Progenitor cell of endocrine pancreas (in vitro differentiated cells): ENCODE measurements around the gene VPREB1. TPM values are rescaled to one million over a fixed set of nuclear protein-coding genes. Genes with fewer than 3 reads are reported as not detected.
"Not testable (repeated sequence)": the region's sequence is repeated elsewhere in the genome, so short reads cannot be mapped to it uniquely, and the experiment has no call there.

ENCODE experiments used
- DNase-seq: peaks from one replicate; pipeline ENCODE4 v3.0.0; 2021; ENCODE audit warnings: low spot score; ENCODE audit not compliant: unreplicated experiment
- H3K27ac Mint-ChIP-seq: 2 replicates; pipeline ENCODE4 v1.8.0; 2021; ENCODE audit warnings: mild to moderate bottlenecking, moderate library complexity, mixed read lengths
- H3K27me3 Mint-ChIP-seq: 2 replicates; pipeline ENCODE4 v1.8.0; 2021; ENCODE audit warnings: mixed read lengths
- H3K36me3 Mint-ChIP-seq: 2 replicates; pipeline ENCODE4 v1.8.0; 2022; ENCODE audit warnings: mixed read lengths; ENCODE audit not compliant: insufficient read depth
- H3K4me1 Mint-ChIP-seq: 2 replicates; pipeline ENCODE4 v1.8.0; 2021; ENCODE audit warnings: low read depth, mixed read lengths
- H3K4me3 Mint-ChIP-seq: 2 replicates; pipeline ENCODE4 v1.8.0; 2021; ENCODE audit warnings: low read depth, mild to moderate bottlenecking, moderate library complexity, mixed read lengths
- H3K9me3 Mint-ChIP-seq: 2 replicates; pipeline ENCODE4 v1.8.0; 2021; ENCODE audit warnings: low read depth, mixed read lengths
- total RNA-seq: library from RNA; stranded (reverse); gene quantifications from 2 replicates; pipeline ENCODE4 v1.2.1, GENCODE V29; 2021
- TF ChIP-seq, protein P1 (sequence below): fragments of 200-600 bp; sonication (generic); IDR thresholded peaks from one replicate; pipeline ENCODE4 v1.5.0; 2021; ENCODE audit warnings: antibody characterized with exemption, mild to moderate bottlenecking; ENCODE audit not compliant: unreplicated experiment

The VPREB1 gene
- total RNA-seq, 1 donor from 2014 or later = not detected

- DNase-seq = no peak
- no peaks in the 10 kb centered on the region for H3K36me3 Mint-ChIP-seq
- TF ChIP-seq, protein P1, sequence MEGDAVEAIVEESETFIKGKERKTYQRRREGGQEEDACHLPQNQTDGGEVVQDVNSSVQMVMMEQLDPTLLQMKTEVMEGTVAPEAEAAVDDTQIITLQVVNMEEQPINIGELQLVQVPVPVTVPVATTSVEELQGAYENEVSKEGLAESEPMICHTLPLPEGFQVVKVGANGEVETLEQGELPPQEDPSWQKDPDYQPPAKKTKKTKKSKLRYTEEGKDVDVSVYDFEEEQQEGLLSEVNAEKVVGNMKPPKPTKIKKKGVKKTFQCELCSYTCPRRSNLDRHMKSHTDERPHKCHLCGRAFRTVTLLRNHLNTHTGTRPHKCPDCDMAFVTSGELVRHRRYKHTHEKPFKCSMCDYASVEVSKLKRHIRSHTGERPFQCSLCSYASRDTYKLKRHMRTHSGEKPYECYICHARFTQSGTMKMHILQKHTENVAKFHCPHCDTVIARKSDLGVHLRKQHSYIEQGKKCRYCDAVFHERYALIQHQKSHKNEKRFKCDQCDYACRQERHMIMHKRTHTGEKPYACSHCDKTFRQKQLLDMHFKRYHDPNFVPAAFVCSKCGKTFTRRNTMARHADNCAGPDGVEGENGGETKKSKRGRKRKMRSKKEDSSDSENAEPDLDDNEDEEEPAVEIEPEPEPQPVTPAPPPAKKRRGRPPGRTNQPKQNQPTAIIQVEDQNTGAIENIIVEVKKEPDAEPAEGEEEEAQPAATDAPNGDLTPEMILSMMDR = no peak
- H3K27ac Mint-ChIP-seq = no peak overlapping the region
- H3K4me1 Mint-ChIP-seq = no peaks in the 10 kb centered on the region
- no peak overlapping the region for H3K4me3 Mint-ChIP-seq
- peaks cover 97% of the 10 kb centered on the region for H3K27me3 Mint-ChIP-seq
- H3K9me3 Mint-ChIP-seq = no peaks in the 10 kb centered on the region
Observed at GRCh38 chr22:22201930-22202343, 42.6 kb upstream of the VPREB1 start.

GRCh38 chr22:22203048-22203971, 41.3 kb upstream of the VPREB1 start:
- no peak for DNase-seq
- H3K4me3 Mint-ChIP-seq = no peak overlapping the region
- no peak overlapping the region for H3K27ac Mint-ChIP-seq
- no peaks in the 10 kb centered on the region for H3K9me3 Mint-ChIP-seq
- TF ChIP-seq, protein P1 = no peak
- no peaks in the 10 kb centered on the region for H3K36me3 Mint-ChIP-seq
- H3K4me1 Mint-ChIP-seq = no peaks in the 10 kb centered on the region
- H3K27me3 Mint-ChIP-seq = peaks cover 94% of the 10 kb centered on the region

- Mint-ChIP-seq H3K9me3 (no peaks in the 10 kb centered on the region), H3K4me3 (no peak overlapping the region), H3K36me3 (no peaks in the 10 kb centered on the region), H3K27me3 (peaks cover 83% of the 10 kb centered on the region), H3K27ac (no peak overlapping the region), H3K4me1 (no peaks in the 10 kb centered on the region)
- TF ChIP-seq, protein P1 = peak; percentile 71
- DNase-seq = peak; percentile 69
Observed at GRCh38 chr22:22207845-22208564, 36.6 kb upstream of the VPREB1 start.

GRCh38 chr22:22208652-22209051, 35.9 kb upstream of the VPREB1 start:
- no peak for DNase-seq
- TF ChIP-seq, protein P1 = no peak
- Mint-ChIP-seq H3K36me3 (no peaks in the 10 kb centered on the region), H3K9me3 (no peaks in the 10 kb centered on the region), H3K4me1 (no peaks in the 10 kb centered on the region), H3K27ac (no peak overlapping the region), H3K27me3 (peaks cover 83% of the 10 kb centered on the region), H3K4me3 (no peak overlapping the region)

GRCh38 chr22:22209080-22209640, 35.4 kb upstream of the VPREB1 start:
- not testable (repeated sequence) for H3K9me3 Mint-ChIP-seq, H3K4me3 Mint-ChIP-seq, DNase-seq, H3K27ac Mint-ChIP-seq, H3K4me1 Mint-ChIP-seq, H3K36me3 Mint-ChIP-seq
- H3K27me3 Mint-ChIP-seq = peaks cover 82% of the 10 kb centered on the region
